Epithelial cell of proximal tubule (primary cell): ENCODE measurements around the gene UBE2E3. TPM values are rescaled to one million over a fixed set of nuclear protein-coding genes. Genes with fewer than 3 reads are reported as not detected.

ENCODE experiments used
- DNase-seq: peaks from one replicate; pipeline ENCODE4 v3.0.0-alpha.2; 2011; ENCODE audit warnings: low read depth
- H3K4me3 ChIP-seq: 2 replicates; pipeline ENCODE4 v1.5.1; 2011; ENCODE audit warnings: low read depth, mild to moderate bottlenecking, low read length
- CTCF ChIP-seq: conservative IDR thresholded peaks from 2 replicates; pipeline ENCODE4 v1.5.1; 2012; ENCODE audit warnings: low read depth, mild to moderate bottlenecking, low read length
- total RNA-seq: library from RNA; depleted of rRNA; stranded (reverse); fragments of >200 nt; gene quantifications from 2 replicates; pipeline ENCODE4 v1.2.3, GENCODE V29; 2015

The UBE2E3 gene
- total RNA-seq, 1 donor from 2014 or later, result 70.1 TPM

GRCh38 chr2:181106789-181107627 is 126.6 kb downstream of the UBE2E3 start:
- peak; percentile 83 for DNase-seq
- TF ChIP-seq CTCF, result no peak
- no peak overlapping the region for H3K4me3 ChIP-seq

- H3K4me3 ChIP-seq, result no peak overlapping the region
- DNase-seq, result no peak
- TF ChIP-seq CTCF, result no peak
Observed at GRCh38 chr2:181107628-181107945, 127.2 kb downstream of the UBE2E3 start.

- no peak overlapping the region for H3K4me3 ChIP-seq
- DNase-seq, result no peak
- no peak for TF ChIP-seq CTCF
Observed at GRCh38 chr2:181111059-181111458, 130.7 kb downstream of the UBE2E3 start.

GRCh38 chr2:181112916-181113315 is 132.5 kb downstream of the UBE2E3 start:
- TF ChIP-seq CTCF, result no peak
- no peak for DNase-seq
- H3K4me3 ChIP-seq, result no peak overlapping the region
